Left lung (tissue), 10 donors: Measurements from ENCODE around the gene C2. TPM values are rescaled to one million over a fixed set of nuclear protein-coding genes. Genes with fewer than 3 reads are reported as not detected.
"Not testable (repeated sequence)": the region's sequence is repeated elsewhere in the genome, so short reads cannot be mapped to it uniquely, and the experiment has no call there.

Experiments
- ATAC-seq: fragments of 200-7000 bp; cut with Tn5 transposase; one replicate; pipeline ENCODE4 v1.9.1; 2020; ENCODE audit warnings: moderate library complexity
- DNase-seq, 4 donors: peaks; one replicate each; pipeline ENCODE4 v3.0.0-alpha.2; 2013 to 2020
- H3K27ac ChIP-seq, 2 donors: fragments of 200-600 bp; sonication (generic) in 1 of 2; one replicate each; pipeline versions ENCODE4 v1.5.0 to v1.8.0; 2020 to 2021
- H3K27me3 ChIP-seq, 2 donors: fragments of 200-600 bp; sonication (generic) in 1 of 2; one replicate each; pipeline versions ENCODE4 v1.5.0 to v1.8.0; 2020 to 2021
- H3K36me3 ChIP-seq, 2 donors: fragments of 200-600 bp; sonication (generic) in 1 of 2; one replicate each; pipeline versions ENCODE4 v1.5.0 to v1.8.0; 2020 to 2021
- H3K4me1 ChIP-seq, 2 donors: fragments of 200-600 bp; one replicate each; pipeline ENCODE4 v1.8.0; 2021
- H3K4me3 ChIP-seq, 2 donors: fragments of 200-600 bp; sonication (generic) in 1 of 2; one replicate each; pipeline versions ENCODE4 v1.5.0 to v1.8.0; 2020 to 2021; ENCODE audit warnings: mild to moderate bottlenecking in 1 of 2
- H3K9me3 ChIP-seq, 2 donors: fragments of 200-600 bp; sonication (generic) in 1 of 2; one replicate each; pipeline versions ENCODE4 v1.5.0 to v1.8.0; 2020 to 2021
- CTCF ChIP-seq, 2 donors: fragments of 200-600 bp; sonication (generic) in 1 of 2; IDR thresholded peaks; one replicate each; pipeline versions ENCODE4 v1.5.0 to v1.8.0; 2021; ENCODE audit warnings: antibody characterized with exemption in 2 of 2
- intact Hi-C, 2 donors: fragments of 100-400 bp; cut with DNase I; formaldehyde crosslinking; loops; one replicate each; pipeline versions ENCODE4 v1.11.2 to v1.14.2; 2022
- polyA plus RNA-seq, 6 donors: library from polyadenylated mRNA; unstranded; fragments of 120-200 nt; gene quantifications; one replicate each; pipeline ENCODE4 v1.2.1, GENCODE V29; 2013; ENCODE audit not compliant: insufficient read length in 6 of 6
- total RNA-seq, 2 donors: library from RNA; stranded (reverse); fragmentation: NEBNext Ultra II Directional; extraction: Animal tissue kit (Norgen Biotek cat#: 25700); gene quantifications; one replicate each; pipeline ENCODE4 v1.2.1, GENCODE V29; 2021
- donor health status: DM: no; HTN: yes; CAD: no.
- donor health status: DM: no; HTN: no; CAD: no.

The C2 gene
- total and polyA plus RNA-seq, 8 donors = 3.3 to 192 (median 5.2) TPM

GRCh38 chr6:31927863-31928671 is 550 bp downstream of the C2 start:
- intact Hi-C loops = no loop called here
- TF ChIP-seq CTCF (IDR thresholded peaks at IDR 0.05) = no peak
- ATAC-seq (peak; percentile 24), DNase-seq (no peak)
- H3K27me3 ChIP-seq = no peaks in the 10 kb centered on the region
- H3K4me3 ChIP-seq = peak overlapping the region; percentile 18 to 44
- peaks cover 0 to 18% of the 10 kb centered on the region in 2 donors for H3K4me1 ChIP-seq
- H3K27ac ChIP-seq = peak overlapping the region; percentile 59 to 66
- H3K36me3 ChIP-seq = no peaks in the 10 kb centered on the region
- H3K9me3 ChIP-seq = no peaks in the 10 kb centered on the region

GRCh38 chr6:31928672-31928939 is 1.1 kb downstream of the C2 start:
- no peaks in the 10 kb centered on the region for H3K27me3 ChIP-seq
- intact Hi-C loops = no loop called here
- H3K9me3 ChIP-seq = no peaks in the 10 kb centered on the region
- no peak for TF ChIP-seq CTCF (IDR thresholded peaks at IDR 0.05)
- H3K36me3 ChIP-seq = no peaks in the 10 kb centered on the region
- peaks cover 0 to 18% of the 10 kb centered on the region in 2 donors for H3K4me1 ChIP-seq
- ATAC-seq = no peak
- H3K27ac ChIP-seq = peak overlapping the region in 1 of 2 donors; percentile 62
- H3K4me3 ChIP-seq = peak overlapping the region in 1 of 2 donors; percentile 44
- DNase-seq = no peak

DNA sequence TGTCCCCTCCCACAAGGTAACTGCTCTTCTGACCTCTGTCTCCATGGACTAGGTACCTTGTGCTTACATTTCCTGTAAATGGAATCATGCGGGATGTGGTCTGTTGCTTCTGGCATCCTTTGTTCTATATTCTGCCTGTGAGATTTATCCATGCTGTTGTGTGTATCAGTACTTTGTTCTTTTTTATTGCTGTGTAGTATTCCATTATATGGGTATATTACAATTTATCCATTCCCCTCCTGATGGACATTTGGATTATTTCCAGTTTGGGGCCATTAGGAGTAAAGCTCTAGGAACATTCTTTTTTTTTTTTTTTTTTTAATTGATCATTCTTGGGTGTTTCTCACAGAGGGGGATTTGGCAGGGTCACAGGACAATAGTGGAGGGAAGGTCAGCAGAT is 3.4 kb downstream of the C2 start:
- DNase-seq = no peak
- Histone ChIP-seq H3K4me1 (peaks cover 0 to 18% of the 10 kb centered on the region in 2 donors), H3K36me3 (peaks cover 0 to 10% of the 10 kb centered on the region in 2 donors), H3K4me3 (no peak overlapping the region), H3K27me3 (no peaks in the 10 kb centered on the region), H3K27ac (no peak overlapping the region), H3K9me3 (no peaks in the 10 kb centered on the region)
- intact Hi-C loops = no loop called here
- TF ChIP-seq CTCF (IDR thresholded peaks at IDR 0.05) = no peak
- no peak for ATAC-seq

- H3K36me3 ChIP-seq, H3K27ac ChIP-seq, intact Hi-C loops, ATAC-seq, H3K9me3 ChIP-seq, H3K4me3 ChIP-seq, H3K27me3 ChIP-seq, DNase-seq: not testable (repeated sequence)
- peaks cover 0 to 16% of the 10 kb centered on the region in 2 donors for H3K4me1 ChIP-seq
Observed at GRCh38 chr6:31932137-31932536, 4.6 kb downstream of the C2 start.

DNA sequence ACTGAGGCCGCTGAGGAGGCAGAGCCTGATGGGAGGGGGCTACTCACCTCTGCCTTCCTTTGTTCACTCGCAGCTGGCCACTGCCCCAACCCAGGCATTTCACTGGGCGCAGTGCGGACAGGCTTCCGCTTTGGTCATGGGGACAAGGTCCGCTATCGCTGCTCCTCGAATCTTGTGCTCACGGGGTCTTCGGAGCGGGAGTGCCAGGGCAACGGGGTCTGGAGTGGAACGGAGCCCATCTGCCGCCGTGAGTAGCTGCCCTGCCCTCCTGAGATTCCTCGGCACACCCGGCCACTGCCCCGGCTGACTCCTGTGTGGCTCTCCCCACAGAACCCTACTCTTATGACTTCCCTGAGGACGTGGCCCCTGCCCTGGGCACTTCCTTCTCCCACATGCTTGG is 6.0 kb downstream of the C2 start:
- DNase-seq (no peak), ATAC-seq (no peak)
- Histone ChIP-seq H3K36me3 (peaks cover 0 to 11% of the 10 kb centered on the region in 2 donors), H3K9me3 (no peaks in the 10 kb centered on the region), H3K27me3 (no peaks in the 10 kb centered on the region), H3K4me3 (no peak overlapping the region), H3K27ac (no peak overlapping the region), H3K4me1 (peaks cover 0 to 14% of the 10 kb centered on the region in 2 donors)
- intact Hi-C loops = no loop called here
- no peak for TF ChIP-seq CTCF (IDR thresholded peaks at IDR 0.05)

DNA sequence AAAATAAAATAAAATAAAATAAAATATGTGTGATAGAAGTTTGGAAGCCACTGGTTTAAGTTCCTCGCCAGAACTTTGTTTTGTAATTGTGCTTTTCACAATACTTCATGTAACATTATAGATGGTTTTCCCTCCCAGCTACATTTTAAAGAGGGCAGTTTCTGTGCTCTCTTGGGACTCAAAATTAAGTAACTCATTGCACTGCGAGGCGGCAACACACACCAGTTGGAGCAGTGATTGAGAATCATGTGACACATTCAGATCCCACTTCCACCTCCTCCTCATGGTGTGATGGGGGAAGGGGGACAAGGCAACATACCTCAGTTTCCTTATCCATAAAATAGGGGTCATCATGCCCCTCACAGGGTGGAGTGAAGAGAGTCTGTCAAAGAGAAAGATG is 7.5 kb downstream of the C2 start:
- Histone ChIP-seq H3K4me1 (peaks cover 0 to 2% of the 10 kb centered on the region in 2 donors), H3K9me3 (no peaks in the 10 kb centered on the region), H3K27me3 (no peaks in the 10 kb centered on the region), H3K36me3 (peaks cover 0 to 24% of the 10 kb centered on the region in 2 donors), H3K4me3 (no peak overlapping the region), H3K27ac (no peak overlapping the region)
- DNase-seq (no peak), ATAC-seq (no peak)
- no peak for TF ChIP-seq CTCF (IDR thresholded peaks at IDR 0.05)
- intact Hi-C loops = no loop called here
